GM19452 (cell line): ENCODE measurements around the gene XYLT2.

Experiments
- ATAC-seq: cut with Tn5 transposase; IDR thresholded peaks from one replicate; pipeline ENCODE4 v1.9.1; 2021; ENCODE audit not compliant: unreplicated experiment

XYLT2 gene

GRCh38 chr17:50348522-50349242 is 2.8 kb downstream of the XYLT2 start:
- ATAC-seq, result no peak

- ATAC-seq, result no peak
Measured at GRCh38 chr17:50349243-50349600, 3.3 kb downstream of the XYLT2 start.

GRCh38 chr17:50350733-50351132 is 4.8 kb downstream of the XYLT2 start:
- no peak for ATAC-seq

GRCh38 chr17:50352072-50352692 is 6.3 kb downstream of the XYLT2 start:
- no peak for ATAC-seq

GRCh38 chr17:50352693-50353599 is 7.0 kb downstream of the XYLT2 start:
- ATAC-seq, result no peak

- ATAC-seq, result no peak
Measured at GRCh38 chr17:50353600-50354195, 7.8 kb downstream of the XYLT2 start.

GRCh38 chr17:50354198-50354597 is 8.3 kb downstream of the XYLT2 start:
- ATAC-seq, result no peak

- no peak for ATAC-seq
Measured at GRCh38 chr17:50354776-50355175, 8.8 kb downstream of the XYLT2 start.

- ATAC-seq, result no peak
Measured at GRCh38 chr17:50355336-50355700, 9.4 kb downstream of the XYLT2 start.

GRCh38 chr17:50355701-50356341 is 9.9 kb downstream of the XYLT2 start:
- no peak for ATAC-seq

- ATAC-seq, result no peak
Measured at GRCh38 chr17:50356418-50356817, 10.5 kb downstream of the XYLT2 start.

- ATAC-seq, result no peak
Measured at GRCh38 chr17:50356892-50357510, 11.1 kb downstream of the XYLT2 start.

- ATAC-seq, result no peak
Measured at GRCh38 chr17:50358177-50358576, 12.3 kb downstream of the XYLT2 start.

- no peak for ATAC-seq
Measured at GRCh38 chr17:50359005-50359699, 13.2 kb downstream of the XYLT2 start.

- no peak for ATAC-seq
Measured at GRCh38 chr17:50359998-50360461, 14.1 kb downstream of the XYLT2 start.

GRCh38 chr17:50360486-50361115 is 14.7 kb downstream of the XYLT2 start:
- ATAC-seq, result no peak

- ATAC-seq, result no peak
Measured at GRCh38 chr17:50361561-50362480, 15.9 kb downstream of the XYLT2 start.

- ATAC-seq, result no peak
Measured at GRCh38 chr17:50362661-50363060, 16.7 kb downstream of the XYLT2 start.
